ENCODE measurements around the gene ZNF385A.

GRCh38 chr12:54393207-54393609, 8.7 kb upstream of the ZNF385A start:
- TF ChIP-seq ARNTL (CRISPR knock-in tag; IDR thresholded peaks at IDR 0.05; ENCODE audit: borderline replicate concordance, low read depth), result no peak
- no peak for TF ChIP-seq SNAI2 (CRISPR knock-in tag; IDR thresholded peaks at IDR 0.05)
- no peak for TF ChIP-seq CREB5 (CRISPR knock-in tag; IDR thresholded peaks at IDR 0.05; ENCODE audit: low read depth)
- TF ChIP-seq ZNF70 (CRISPR knock-in tag; IDR thresholded peaks at IDR 0.05), result no peak

All from SK-N-SH treated with all-trans-retinoic acid at 6 μM for 48 hours (cell line).